HG03439 (cell line): ENCODE data around the gene PTBP1.
"Not testable (repeated sequence)": the region's sequence is repeated elsewhere in the genome, so short reads cannot be mapped to it uniquely, and the experiment has no call there.

Source experiments
- ATAC-seq: cut with Tn5 transposase; IDR thresholded peaks from one replicate; pipeline ENCODE4 v1.9.1; 2021; ENCODE audit warnings: mild to moderate bottlenecking, moderate library complexity; ENCODE audit not compliant: unreplicated experiment

The PTBP1 gene

GRCh38 chr19:807627-808422, 10.6 kb downstream of the PTBP1 start:
- ATAC-seq: no peak

- no peak for ATAC-seq
These were observed 11.1 kb downstream of the PTBP1 start for GRCh38 chr19:808423-808775.

GRCh38 chr19:810077-810855, 13.0 kb downstream of the PTBP1 start:
- no peak for ATAC-seq

DNA sequence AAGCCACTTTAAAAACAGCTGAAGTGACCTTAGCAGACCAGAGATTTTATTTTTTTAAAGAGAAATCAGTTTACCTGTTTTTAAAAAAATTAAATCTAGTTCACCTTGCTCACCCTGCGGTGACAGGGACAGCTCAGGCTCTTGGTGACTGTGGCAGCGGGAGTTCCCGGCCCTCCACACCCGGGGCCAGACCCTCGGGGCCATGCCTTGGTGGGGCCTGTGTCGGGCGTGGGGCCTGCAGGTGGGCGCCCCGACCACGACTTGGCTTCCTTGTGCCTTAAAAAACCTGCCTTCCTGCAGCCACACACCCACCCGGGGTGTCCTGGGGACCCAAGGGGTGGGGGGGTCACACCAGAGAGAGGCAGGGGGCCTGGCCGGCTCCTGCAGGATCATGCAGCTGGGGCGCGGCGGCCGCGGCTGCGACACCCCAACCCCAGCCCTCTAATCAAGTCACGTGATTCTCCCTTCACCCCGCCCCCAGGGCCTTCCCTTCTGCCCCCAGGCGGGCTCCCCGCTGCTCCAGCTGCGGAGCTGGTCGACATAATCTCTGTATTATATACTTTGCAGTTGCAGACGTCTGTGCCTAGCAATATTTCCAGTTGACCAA, 13.7 kb downstream of the PTBP1 start:
- no peak for ATAC-seq

DNA sequence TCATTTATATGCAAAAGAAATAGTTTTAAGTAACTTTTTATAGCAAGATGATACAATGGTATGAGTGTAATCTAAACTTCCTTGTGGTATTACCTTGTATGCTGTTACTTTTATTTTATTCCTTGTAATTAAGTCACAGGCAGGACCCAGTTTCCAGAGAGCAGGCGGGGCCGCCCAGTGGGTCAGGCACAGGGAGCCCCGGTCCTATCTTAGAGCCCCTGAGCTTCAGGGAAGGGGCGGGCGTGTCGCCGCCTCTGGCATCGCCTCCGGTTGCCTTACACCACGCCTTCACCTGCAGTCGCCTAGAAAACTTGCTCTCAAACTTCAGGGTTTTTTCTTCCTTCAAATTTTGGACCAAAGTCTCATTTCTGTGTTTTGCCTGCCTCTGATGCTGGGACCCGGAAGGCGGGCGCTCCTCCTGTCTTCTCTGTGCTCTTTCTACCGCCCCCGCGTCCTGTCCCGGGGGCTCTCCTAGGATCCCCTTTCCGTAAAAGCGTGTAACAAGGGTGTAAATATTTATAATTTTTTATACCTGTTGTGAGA, 14.3 kb downstream of the PTBP1 start:
- ATAC-seq: no peak

DNA sequence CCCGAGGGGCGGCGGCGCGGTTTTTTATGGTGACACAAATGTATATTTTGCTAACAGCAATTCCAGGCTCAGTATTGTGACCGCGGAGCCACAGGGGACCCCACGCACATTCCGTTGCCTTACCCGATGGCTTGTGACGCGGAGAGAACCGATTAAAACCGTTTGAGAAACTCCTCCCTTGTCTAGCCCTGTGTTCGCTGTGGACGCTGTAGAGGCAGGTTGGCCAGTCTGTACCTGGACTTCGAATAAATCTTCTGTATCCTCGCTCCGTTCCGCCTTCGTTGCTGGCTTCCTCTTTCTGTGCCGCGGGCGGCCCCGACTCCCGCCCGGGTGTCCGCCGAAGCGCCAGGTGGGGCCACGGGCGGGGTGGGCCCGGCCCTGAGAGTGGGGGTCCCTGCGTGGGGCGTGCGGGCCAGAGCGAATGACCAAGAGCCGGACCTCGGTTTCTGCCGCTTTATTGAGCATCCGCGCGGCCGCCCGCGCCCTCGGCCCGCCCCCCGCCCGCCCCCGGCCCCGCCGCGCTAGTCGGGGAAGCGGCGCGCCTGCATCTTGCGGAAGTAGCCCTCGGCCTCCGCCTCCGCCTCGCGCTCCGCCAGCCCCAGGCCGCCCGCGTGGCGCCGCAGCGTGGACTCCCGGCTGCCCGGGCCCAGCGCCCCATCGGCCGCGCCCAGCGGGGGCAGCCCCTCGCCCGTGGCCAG, 14.9 kb downstream of the PTBP1 start:
- no peak for ATAC-seq

GRCh38 chr19:812747-813218, 15.5 kb downstream of the PTBP1 start:
- no peak for ATAC-seq

DNA sequence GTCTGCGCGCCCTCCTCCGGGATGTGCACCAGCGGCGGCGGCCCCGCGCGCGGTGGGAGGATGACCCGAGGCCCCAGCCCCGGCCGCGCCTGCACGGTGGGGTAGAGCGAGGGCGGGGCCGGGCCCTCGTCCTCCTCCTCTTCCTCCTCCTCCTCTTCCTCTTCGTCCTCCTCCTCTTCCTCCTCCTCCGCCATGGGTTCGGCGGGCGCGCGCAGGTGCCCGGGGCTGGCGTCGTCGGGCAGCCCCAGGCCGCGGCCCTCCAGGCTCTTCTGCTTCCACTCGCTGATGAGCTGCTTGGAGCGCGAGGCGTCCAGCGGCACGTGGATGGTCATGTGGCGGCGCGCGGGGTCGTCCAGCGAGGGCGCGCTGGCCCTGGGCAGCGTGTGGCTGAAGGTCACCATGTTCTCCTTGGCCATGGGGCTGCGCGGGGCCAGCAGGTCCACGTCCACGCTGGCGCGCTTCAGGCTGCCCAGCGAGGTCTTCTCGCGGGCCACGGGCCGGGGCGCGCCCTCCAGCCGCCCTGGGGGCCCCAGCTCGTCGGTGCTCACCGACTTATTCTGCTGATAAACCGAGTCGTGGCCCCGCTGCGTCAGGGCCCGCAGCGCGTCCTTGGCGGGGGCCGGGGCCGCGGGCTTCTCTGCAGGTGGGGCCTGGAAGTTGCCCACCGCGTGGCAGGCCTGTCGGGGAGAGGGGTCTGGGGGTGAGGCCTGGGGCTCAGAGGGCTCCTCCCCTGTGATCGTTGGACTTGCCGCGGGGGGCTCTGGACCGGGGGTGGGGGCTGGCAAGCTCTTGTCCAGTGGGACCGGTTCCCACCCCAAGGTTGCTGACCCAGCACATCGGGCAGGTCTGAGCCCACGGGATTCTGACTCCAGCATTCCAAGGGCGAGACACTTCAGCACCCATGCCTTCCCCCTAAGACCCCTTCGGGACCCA, 16.2 kb downstream of the PTBP1 start:
- ATAC-seq: no peak

DNA sequence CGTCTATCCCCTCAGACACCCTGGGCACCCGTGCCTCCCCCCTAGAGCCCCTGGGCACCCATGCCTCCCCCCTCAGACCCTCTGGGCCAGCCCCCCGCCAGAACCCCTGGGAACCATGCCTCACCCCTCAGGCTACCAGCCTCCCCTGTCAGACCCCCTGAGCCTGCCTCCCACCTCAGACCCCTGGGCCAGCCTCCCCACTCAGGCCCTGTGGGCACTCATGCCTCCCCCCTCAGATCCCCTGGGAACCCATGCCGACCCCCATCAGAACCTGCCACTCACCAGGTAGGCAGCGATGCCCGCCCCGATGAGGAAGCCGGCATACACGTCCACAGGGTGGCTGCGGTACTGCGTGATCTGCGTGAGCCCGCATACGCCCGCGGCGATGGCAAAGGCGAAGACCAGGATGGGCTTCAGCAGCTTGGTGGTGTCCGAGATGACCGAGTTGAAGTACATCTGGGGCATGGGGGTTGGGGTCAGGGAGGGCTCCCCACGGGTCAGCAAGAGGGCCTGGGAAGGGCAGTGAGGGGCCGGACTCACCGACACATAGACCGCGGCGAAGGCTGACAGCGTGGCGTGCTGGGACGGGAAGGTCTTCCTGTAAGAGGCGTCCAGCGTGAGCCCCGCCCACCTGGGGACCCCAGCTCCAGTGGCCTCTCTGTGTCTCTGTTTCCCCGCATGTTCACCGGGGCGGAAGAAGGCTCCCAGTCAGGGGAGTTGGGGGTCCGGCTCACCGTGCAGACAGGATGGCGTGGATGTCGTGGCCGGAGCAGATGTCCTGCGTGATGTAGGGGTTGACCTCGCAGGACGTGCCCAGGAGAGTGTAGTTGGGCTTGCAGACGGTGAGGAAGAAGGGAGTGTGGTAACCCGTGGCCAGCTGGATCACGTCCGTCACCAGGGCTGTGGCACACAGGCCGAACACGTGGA, 17.2 kb downstream of the PTBP1 start:
- no peak for ATAC-seq

GRCh38 chr19:815079-815774, 18.0 kb downstream of the PTBP1 start:
- no peak for ATAC-seq

GRCh38 chr19:815775-816499, 18.7 kb downstream of the PTBP1 start:
- ATAC-seq: no peak

DNA sequence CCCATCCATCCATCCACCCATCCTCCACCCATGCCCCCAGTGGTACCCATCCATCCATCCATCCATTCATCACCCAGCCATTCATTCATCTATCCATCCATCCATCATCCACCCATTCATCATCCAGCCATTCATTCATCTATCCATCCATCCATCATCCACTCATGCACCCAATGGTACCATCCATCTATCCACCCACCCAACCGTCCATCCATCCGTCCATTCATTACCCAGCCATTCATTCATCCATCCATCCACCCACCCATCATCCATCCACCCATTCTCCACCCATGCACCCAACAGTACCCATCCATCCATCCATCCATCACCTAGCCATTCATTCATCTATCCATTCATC, 19.2 kb downstream of the PTBP1 start:
- no peak for ATAC-seq

DNA sequence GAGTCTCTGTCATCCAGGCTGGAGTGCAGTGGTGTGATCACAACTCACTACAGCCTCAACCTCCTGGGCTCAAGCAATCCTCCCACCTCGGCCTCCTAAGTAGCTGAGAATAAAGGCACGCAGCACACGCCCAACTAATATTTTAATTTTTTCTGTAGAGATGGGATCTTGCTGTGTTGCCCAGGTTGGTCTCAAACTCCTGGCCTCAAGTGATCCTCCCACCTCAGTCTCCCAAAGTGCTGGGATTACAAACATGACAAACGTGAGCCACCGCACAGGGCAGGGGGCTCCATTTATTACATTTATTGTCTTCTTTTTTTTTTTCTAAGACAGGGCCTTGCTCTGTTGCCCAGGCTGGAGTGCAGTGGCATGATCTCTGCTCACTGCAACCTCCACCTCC, 23.0 kb downstream of the PTBP1 start:
- ATAC-seq: not testable (repeated sequence)

DNA sequence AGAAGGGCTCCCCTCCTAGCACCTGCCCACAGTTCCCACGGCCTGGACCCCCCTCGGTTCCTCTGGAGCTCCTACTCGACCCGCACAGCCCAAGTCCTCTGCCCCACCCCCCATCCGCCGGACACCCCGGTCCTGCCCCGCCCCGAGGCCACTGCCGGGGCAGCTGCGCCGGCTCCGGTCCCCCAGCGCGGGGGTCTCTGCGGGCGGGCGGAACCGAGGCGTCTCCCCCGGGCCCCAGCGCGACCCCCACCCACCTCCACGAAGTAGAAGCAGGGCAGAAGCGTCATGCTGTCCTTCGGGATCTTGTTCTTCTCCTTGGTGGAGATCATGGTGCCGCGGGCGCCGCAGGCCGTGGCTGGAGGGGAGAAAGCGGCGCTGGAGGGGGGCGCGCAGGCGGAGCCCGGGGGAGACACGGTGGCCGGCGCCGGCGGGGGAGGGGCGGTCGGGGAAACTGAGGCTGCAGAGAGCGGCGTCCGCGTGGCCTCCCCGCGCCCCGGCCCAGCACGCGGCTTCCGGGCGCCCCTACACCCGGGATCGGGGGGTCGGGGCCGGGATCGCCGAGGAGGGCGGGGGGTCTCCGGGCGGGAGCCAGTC, 24.1 kb downstream of the PTBP1 start:
- no peak for ATAC-seq

DNA sequence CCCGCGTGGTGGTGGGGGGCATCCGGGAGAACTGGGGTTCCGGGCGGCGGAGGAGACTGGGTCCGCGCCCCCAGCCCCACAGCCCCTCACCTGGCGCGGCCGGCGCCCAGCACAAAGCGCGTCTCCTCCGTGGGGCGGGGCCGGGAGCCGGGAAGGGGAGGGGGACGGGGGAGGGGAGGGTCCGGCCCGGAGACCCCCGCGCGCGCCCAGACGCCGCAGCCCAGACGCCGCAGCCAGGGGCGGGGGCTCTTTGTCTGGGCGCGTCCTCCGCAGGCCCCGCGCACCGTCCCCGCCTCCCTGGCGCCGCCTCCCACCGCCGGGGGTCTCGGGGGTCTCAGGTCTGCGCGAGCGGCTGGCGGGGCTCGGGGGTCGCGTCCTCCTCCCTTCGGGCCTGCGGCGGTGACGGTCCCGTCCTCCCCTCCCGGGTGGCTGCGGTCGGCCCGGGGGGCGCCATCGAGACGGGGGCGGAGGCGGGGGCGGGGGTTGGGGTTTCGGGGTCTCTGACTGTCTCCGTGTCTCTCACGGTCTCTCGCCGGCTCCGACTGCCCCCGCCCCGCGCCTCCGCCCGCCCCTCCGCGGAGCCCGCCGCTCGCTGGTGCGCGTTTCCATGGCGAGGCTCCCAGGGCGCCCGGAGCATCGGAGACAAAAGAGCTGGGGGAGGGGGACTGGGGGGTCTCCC, 24.7 kb downstream of the PTBP1 start, which contains the start of gene PLPPR3:
TSS of gene PLPPR3 (minus strand) at position 131 of the 679 bp plus-strand sequence. CDS start 396 bp downstream, outside the sequence.
- ATAC-seq: no peak

DNA sequence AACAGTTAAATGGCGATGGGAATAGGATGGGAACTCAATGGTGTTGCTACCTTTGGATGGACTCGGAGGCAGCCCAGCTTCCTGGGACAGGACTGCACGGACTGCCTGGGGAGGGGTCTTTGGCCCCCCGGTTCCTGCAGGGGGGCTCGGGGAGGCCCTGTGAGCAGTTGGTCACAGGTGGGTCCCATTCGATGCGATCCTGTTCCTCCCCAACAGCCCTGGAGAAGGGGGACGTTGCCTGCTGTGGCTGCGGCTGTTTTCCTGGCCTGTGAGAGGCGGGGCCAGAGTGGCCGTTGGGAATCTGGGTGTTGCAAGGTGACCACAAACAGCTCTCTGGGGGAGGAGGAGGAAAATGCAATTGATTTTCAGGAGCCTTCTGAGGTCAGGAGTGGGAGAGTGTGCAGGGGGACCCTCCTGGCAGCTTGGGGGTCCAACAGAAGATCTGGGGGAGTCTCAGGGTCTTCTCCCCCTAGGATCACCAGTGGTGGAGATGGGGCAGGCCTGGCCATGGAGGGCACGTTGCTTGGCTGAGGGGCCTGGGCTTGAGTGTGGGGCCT, 26.4 kb downstream of the PTBP1 start:
- no peak for ATAC-seq
